ENCODE data around the gene TMEM14B. TPM values are rescaled to one million over a fixed set of nuclear protein-coding genes. Genes with fewer than 3 reads are reported as not detected.
"Not testable (repeated sequence)": the region's sequence is repeated elsewhere in the genome, so short reads cannot be mapped to it uniquely, and the experiment has no call there.

The TMEM14B gene
- total RNA-seq, 1 experiment from 2014 or later = 115 TPM

DNA sequence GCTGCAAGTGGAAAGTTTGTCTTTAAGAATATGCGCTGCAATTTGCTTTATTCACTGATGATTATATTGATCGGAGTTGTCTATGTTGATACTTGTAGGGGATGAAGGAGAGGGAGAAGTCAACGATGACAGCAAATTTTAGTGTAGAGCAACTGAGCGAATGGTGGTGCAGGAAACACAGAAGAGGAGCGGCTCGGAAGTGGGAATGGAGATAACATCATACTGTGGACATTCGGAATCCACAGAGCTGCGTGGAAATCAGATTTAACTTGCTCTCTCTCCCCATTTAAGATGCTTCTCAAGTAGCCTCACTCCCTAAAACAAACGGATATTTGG is 722 bp upstream of the TMEM14B start:
- Histone ChIP-seq H3K79me2 (ENCODE audit: low read length) (peaks cover 42% of the 10 kb centered on the region), H3K4me1 (ENCODE audit: insufficient read depth, low read length) (peaks cover 25% of the 10 kb centered on the region), H3K36me3 (ENCODE audit: low read depth, low read length) (peaks cover 5% of the 10 kb centered on the region), H3K4me2 (ENCODE audit: low read length) (peak overlapping the region; percentile 89), H3K9me2 (replicated peaks; ENCODE audit: low read length) (no peaks in the 10 kb centered on the region), H2AFZ (ENCODE audit: low read length) (peak overlapping the region; percentile 91), H4K20me1 (ENCODE audit: low read length) (no peaks in the 10 kb centered on the region), H3K9me3 (ENCODE audit: low read length) (no peaks in the 10 kb centered on the region), H3K27me3 (ENCODE audit: low read length) (no peaks in the 10 kb centered on the region), H3K27ac (ENCODE audit: low read length) (no peak overlapping the region), H3F3A (ENCODE audit: low read length, unreplicated experiment) (no peaks in the 10 kb centered on the region), H3K9ac (ENCODE audit: low read length) (peak overlapping the region; percentile 96), H3K4me3 (ENCODE audit: low read length) (peak overlapping the region; percentile 99)
- no peak for ATAC-seq
- TF ChIP-seq, protein P1, sequence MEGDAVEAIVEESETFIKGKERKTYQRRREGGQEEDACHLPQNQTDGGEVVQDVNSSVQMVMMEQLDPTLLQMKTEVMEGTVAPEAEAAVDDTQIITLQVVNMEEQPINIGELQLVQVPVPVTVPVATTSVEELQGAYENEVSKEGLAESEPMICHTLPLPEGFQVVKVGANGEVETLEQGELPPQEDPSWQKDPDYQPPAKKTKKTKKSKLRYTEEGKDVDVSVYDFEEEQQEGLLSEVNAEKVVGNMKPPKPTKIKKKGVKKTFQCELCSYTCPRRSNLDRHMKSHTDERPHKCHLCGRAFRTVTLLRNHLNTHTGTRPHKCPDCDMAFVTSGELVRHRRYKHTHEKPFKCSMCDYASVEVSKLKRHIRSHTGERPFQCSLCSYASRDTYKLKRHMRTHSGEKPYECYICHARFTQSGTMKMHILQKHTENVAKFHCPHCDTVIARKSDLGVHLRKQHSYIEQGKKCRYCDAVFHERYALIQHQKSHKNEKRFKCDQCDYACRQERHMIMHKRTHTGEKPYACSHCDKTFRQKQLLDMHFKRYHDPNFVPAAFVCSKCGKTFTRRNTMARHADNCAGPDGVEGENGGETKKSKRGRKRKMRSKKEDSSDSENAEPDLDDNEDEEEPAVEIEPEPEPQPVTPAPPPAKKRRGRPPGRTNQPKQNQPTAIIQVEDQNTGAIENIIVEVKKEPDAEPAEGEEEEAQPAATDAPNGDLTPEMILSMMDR (conservative IDR thresholded peaks at IDR 0.05; ENCODE audit: low read depth, low read length) = no peak
- TF ChIP-seq EZH2 (IDR thresholded peaks at IDR 0.05; ENCODE audit: low read length, unreplicated experiment) (no peak), EZH2phosphoT487 (IDR thresholded peaks at IDR 0.05; ENCODE audit: borderline replicate concordance, low read length) (no peak)
- intact Hi-C loops (cut with micrococcal nuclease) = loop anchor here (1.0 kb wide), 3 partner anchors 12 to 53 kb away; partner anchors contain the start of genes C6orf52 and PAK1IP1
- TSS peak; percentile 74 for BruUV-seq (replicated peaks)
- ChIA-PET POLR2A (ENCODE audit: unreplicated experiment) (interaction anchor here (1.9 kb wide), 1 partner anchor 24 kb away, joined by 15 read pairs; the partner anchor contains the start of gene TMEM14C), CTCF (no interaction called here)
- DNase-seq = no peak

DNA sequence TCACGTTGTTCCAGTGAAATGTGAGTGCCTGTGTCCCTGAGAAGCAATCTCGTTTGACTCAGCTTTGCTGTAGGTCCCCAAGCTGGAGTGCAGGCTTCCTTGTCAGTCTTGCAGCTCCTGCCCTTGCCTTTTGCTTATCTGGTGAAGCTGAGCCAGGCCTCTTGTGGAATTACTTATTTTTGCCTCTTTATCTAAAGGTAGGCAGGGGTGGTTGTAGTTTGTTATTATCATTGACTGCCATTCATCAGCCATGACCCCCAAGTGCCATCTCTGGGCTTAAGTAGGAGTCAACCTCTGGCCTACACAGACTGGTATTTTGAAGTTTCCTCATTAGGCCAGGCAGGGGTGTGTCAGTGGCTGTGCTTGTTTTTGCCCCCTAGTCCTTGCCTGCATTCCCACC is 2.1 kb downstream of the TMEM14B start:
- Histone ChIP-seq H3K9me2 (replicated peaks; ENCODE audit: low read length) (no peaks in the 10 kb centered on the region), H3K9me3 (ENCODE audit: low read length) (no peaks in the 10 kb centered on the region), H3K79me2 (ENCODE audit: low read length) (peaks cover 64% of the 10 kb centered on the region), H3K4me2 (ENCODE audit: low read length) (peak overlapping the region; percentile 89), H3K4me3 (ENCODE audit: low read length) (peak overlapping the region; percentile 99; the same call in 1 of the 2 replicates), H4K20me1 (ENCODE audit: low read length) (no peaks in the 10 kb centered on the region), H3F3A (ENCODE audit: low read length, unreplicated experiment) (no peaks in the 10 kb centered on the region), H3K9ac (ENCODE audit: low read length) (no peak overlapping the region), H3K4me1 (ENCODE audit: insufficient read depth, low read length) (peaks cover 25% of the 10 kb centered on the region), H3K36me3 (ENCODE audit: low read depth, low read length) (peaks cover 5% of the 10 kb centered on the region), H2AFZ (ENCODE audit: low read length) (no peak overlapping the region), H3K27me3 (ENCODE audit: low read length) (no peaks in the 10 kb centered on the region), H3K27ac (ENCODE audit: low read length) (no peak overlapping the region)
- DNase-seq = no peak
- BruUV-seq (replicated peaks) = no TSS peak
- intact Hi-C loops (cut with micrococcal nuclease) = no loop called here
- ChIA-PET POLR2A (ENCODE audit: unreplicated experiment) (no interaction called here), CTCF (no interaction called here)
- no peak for ATAC-seq
- TF ChIP-seq EZH2phosphoT487 (IDR thresholded peaks at IDR 0.05; ENCODE audit: borderline replicate concordance, low read length) (no peak), EZH2 (IDR thresholded peaks at IDR 0.05; ENCODE audit: low read length, unreplicated experiment) (no peak)
- TF ChIP-seq, protein P1 (conservative IDR thresholded peaks at IDR 0.05; ENCODE audit: low read depth, low read length) = no peak

DNA sequence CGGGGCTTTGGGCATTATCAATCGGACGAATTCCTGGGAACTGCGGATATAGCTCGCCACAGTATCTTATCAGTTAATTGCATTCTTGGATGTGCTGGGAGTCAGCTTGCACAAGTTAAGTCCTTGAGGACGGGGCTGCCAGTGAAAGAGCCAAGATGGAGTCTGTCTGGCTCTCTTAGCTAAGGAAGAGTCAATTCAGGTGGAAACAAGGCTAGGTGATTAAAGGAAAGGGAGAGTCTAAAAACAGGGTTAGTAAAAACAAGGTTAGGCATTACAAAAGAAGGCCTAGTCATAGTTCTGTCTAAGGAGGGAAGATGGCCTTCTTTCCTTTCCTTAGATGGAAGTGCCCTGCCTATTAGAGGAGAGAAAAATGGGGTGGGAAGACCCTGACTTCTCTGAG is 3.0 kb downstream of the TMEM14B start:
- POLR2A ChIA-PET (ENCODE audit: unreplicated experiment) = interaction anchor here (0.6 kb wide), 1 partner anchor 95 kb away, joined by 3 read pairs; no protein-coding TSS in a partner anchor
- intact Hi-C loops (cut with micrococcal nuclease); H3K27ac ChIP-seq (ENCODE audit: low read length); H3K4me2 ChIP-seq (ENCODE audit: low read length); H2AFZ ChIP-seq (ENCODE audit: low read length); H3K9me2 ChIP-seq (replicated peaks; ENCODE audit: low read length); H3K9ac ChIP-seq (ENCODE audit: low read length); ATAC-seq; H3K9me3 ChIP-seq (ENCODE audit: low read length); H4K20me1 ChIP-seq (ENCODE audit: low read length); H3K4me3 ChIP-seq (ENCODE audit: low read length); CTCF ChIA-PET; H3K27me3 ChIP-seq (ENCODE audit: low read length); DNase-seq; BruUV-seq (replicated peaks); H3F3A ChIP-seq (ENCODE audit: low read length, unreplicated experiment): not testable (repeated sequence)
- Histone ChIP-seq H3K4me1 (ENCODE audit: insufficient read depth, low read length) (peaks cover 25% of the 10 kb centered on the region), H3K79me2 (ENCODE audit: low read length) (peaks cover 72% of the 10 kb centered on the region), H3K36me3 (ENCODE audit: low read depth, low read length) (peaks cover 11% of the 10 kb centered on the region)

DNA sequence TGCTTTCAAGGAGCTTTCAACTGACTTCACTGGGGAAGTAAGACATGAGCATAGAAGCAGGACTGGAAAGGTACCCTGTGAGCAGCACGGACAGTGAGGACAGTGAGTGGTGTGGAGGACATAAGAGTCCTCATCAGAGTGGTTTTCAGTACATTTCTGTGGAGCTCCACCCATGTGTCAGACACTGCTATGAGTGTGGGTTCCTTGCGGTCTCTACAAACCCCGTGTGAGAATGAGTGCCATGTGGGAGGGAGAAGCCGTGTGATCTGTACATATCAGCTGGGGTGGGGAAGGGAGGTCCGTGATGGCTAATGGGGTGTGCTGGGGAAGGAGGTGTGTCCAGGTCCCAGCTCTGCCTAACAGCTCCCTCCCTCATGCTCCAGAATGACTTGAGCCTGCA is 4.2 kb downstream of the TMEM14B start:
- H2AFZ ChIP-seq (ENCODE audit: low read length); CTCF ChIA-PET; H3K4me3 ChIP-seq (ENCODE audit: low read length); H3K27ac ChIP-seq (ENCODE audit: low read length); BruUV-seq (replicated peaks); H3K27me3 ChIP-seq (ENCODE audit: low read length); H4K20me1 ChIP-seq (ENCODE audit: low read length); H3K9me3 ChIP-seq (ENCODE audit: low read length); ATAC-seq; H3F3A ChIP-seq (ENCODE audit: low read length, unreplicated experiment); H3K9ac ChIP-seq (ENCODE audit: low read length); H3K9me2 ChIP-seq (replicated peaks; ENCODE audit: low read length); H3K4me2 ChIP-seq (ENCODE audit: low read length); intact Hi-C loops (cut with micrococcal nuclease); DNase-seq: not testable (repeated sequence)
- Histone ChIP-seq H3K36me3 (ENCODE audit: low read depth, low read length) (peaks cover 21% of the 10 kb centered on the region), H3K4me1 (ENCODE audit: insufficient read depth, low read length) (peaks cover 21% of the 10 kb centered on the region), H3K79me2 (ENCODE audit: low read length) (peaks cover 81% of the 10 kb centered on the region)
- POLR2A ChIA-PET (ENCODE audit: unreplicated experiment) = interaction anchor here (0.5 kb wide), 1 partner anchor 29 kb away, joined by 3 read pairs; the partner anchor contains the start of gene TMEM14C
